Panc1 (cell line): Measurements from ENCODE around the gene CD4. TPM values are rescaled to one million over a fixed set of nuclear protein-coding genes. Genes with fewer than 3 reads are reported as not detected.

ENCODE experiments used
- ATAC-seq: fragments of 200-7000 bp; cut with Tn5 transposase; 2 replicates; pipeline ENCODE4 v1.9.1; 2020; ENCODE audit warnings: mild to moderate bottlenecking, moderate library complexity
- BruUV-seq: library from RNA; stranded (reverse); fragments of 400-500 nt; replicated peaks from 2 replicates; lab custom pipeline; 2021; lab: Mats Ljungman, UMichigan
- CTCF ChIA-PET: fragments of 300-600 bp; sonication (Branson Sonifier 250); formaldehyde crosslinking; loops from one replicate; lab custom pipeline; 2022; ENCODE audit warnings: antibody characterized with exemption; lab: Charles Lee
- POLR2A ChIA-PET: fragments of 300-600 bp; sonication (Branson Sonifier 250); formaldehyde crosslinking; loops from one replicate; lab custom pipeline; 2022; ENCODE audit warnings: antibody characterized with exemption; lab: Charles Lee
- DNase-seq: peaks from one replicate; pipeline ENCODE4 v3.0.0-alpha.2; 2010; ENCODE audit warnings: low read depth, low spot score
- H3K27ac ChIP-seq: 2 replicates; pipeline ENCODE4 v1.5.1; 2011; ENCODE audit warnings: mild to moderate bottlenecking, low read length, inconsistent platforms
- H3K27me3 ChIP-seq: fragments of 200-500 bp; sonication (Bioruptor generic); 2 replicates; pipeline ENCODE4 v1.6.0; 2014; ENCODE audit warnings: low read length, inconsistent platforms; ENCODE audit not compliant: control insufficient read depth, insufficient read depth
- H3K36me3 ChIP-seq: fragments of 200-500 bp; sonication (Bioruptor generic); 2 replicates; pipeline ENCODE4 v1.5.1; 2014; ENCODE audit warnings: inconsistent platforms, mild to moderate bottlenecking, low read length, moderate library complexity; ENCODE audit not compliant: control insufficient read depth, insufficient read depth
- H3K4me1 ChIP-seq: 2 replicates; pipeline ENCODE4 v1.5.1; 2011; ENCODE audit warnings: inconsistent platforms, mild to moderate bottlenecking, low read length, moderate library complexity; ENCODE audit not compliant: control insufficient read depth, insufficient read depth
- H3K4me3 ChIP-seq, 2 experiments: 2 replicates each; pipeline ENCODE4 v1.5.1; 2011 to 2012; ENCODE audit warnings: low read depth in 2 of 2, low read length in 2 of 2, mild to moderate bottlenecking in 2 of 2, inconsistent platforms in 1 of 2, moderate library complexity in 1 of 2
- H3K9me3 ChIP-seq: fragments of 200-500 bp; sonication (Bioruptor generic); 2 replicates; pipeline ENCODE4 v1.5.1; 2014; ENCODE audit warnings: low read depth, mild to moderate bottlenecking, inconsistent platforms, low read length, moderate library complexity; ENCODE audit not compliant: control insufficient read depth, insufficient read depth
- POLR2AphosphoS5 ChIP-seq: IDR thresholded peaks from 2 replicates; pipeline ENCODE4 v1.6.1; 2012; ENCODE audit warnings: mild to moderate bottlenecking, low read depth, low read length, moderate library complexity
- SIN3A ChIP-seq: IDR thresholded peaks from 2 replicates; pipeline ENCODE4 v1.6.1; 2012; ENCODE audit warnings: low read depth, mild to moderate bottlenecking, low read length, moderate library complexity, borderline replicate concordance; ENCODE audit not compliant: insufficient read depth
- TCF7L2 ChIP-seq: IDR thresholded peaks from 2 replicates; pipeline ENCODE4 v1.6.1; 2011; ENCODE audit warnings: mild to moderate bottlenecking, low read depth, low read length, inconsistent platforms
- in situ Hi-C: cut with HindIII; loops from 2 replicates; pipeline ENCODE4 v1.10.0; 2016; ENCODE audit warnings: low sequenced_read_pairs, low pct_unique_long_range_greater_than_20kb
- intact Hi-C: fragments of 100-400 bp; cut with micrococcal nuclease; formaldehyde crosslinking; loops from one replicate; pipeline ENCODE4 v1.10.0; 2022; ENCODE audit not compliant: unreplicated experiment
- total RNA-seq: library from RNA; stranded (reverse); gene quantifications from one replicate; pipeline ENCODE4 v1.2.1, GENCODE V29; 2021; ENCODE audit not compliant: unreplicated experiment
- TF ChIP-seq, protein P1 (sequence below), 2 experiments: IDR thresholded peaks; 2 replicates each; pipeline ENCODE4 v1.6.1; 2011 to 2012; ENCODE audit warnings: low read depth in 2 of 2, control low read depth in 1 of 2, low read length in 1 of 2, mild to moderate bottlenecking in 1 of 2, moderate library complexity in 1 of 2; ENCODE audit not compliant: insufficient read depth in 1 of 2
- TF ChIP-seq, protein P2 (sequence below): fragments of 450-650 bp; IDR thresholded peaks from 2 replicates; pipeline ENCODE4 v1.5.1; 2017; ENCODE audit warnings: mild to moderate bottlenecking

The CD4 gene
- total RNA-seq, 1 experiment from 2014 or later = 0.23 TPM

DNA sequence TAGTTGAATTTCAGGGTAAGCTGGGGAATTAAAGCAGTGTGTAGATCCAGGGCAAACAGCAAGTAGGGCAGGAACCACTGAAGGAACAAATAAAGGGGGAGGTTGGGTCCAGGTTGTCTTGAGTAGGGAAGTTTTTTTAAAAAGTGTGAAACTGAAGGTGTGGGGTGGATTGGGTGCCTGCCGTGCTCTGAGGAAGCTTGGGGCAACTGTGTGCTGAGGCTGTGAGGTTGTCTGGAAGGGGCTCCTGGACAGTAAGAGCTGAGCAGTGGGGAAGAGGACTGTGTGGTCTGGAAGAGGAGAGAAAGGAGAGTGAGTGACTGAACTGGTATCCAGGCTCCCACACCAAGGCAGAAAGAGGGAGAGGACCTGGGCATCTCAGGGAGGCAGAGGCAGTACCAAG is 21.4 kb downstream of the CD4 start:
- no peak for ATAC-seq
- intact Hi-C loops = no loop called here
- Histone ChIP-seq H3K36me3 (no peaks in the 10 kb centered on the region), H3K27ac (no peak overlapping the region), H3K27me3 (no peaks in the 10 kb centered on the region), H3K4me1 (no peaks in the 10 kb centered on the region), H3K9me3 (no peaks in the 10 kb centered on the region), H3K4me3 (no peak overlapping the region)
- POLR2A ChIA-PET = interaction anchor here (0.7 kb wide), 1 partner anchor 205 kb away, joined by 14 read pairs; no protein-coding TSS in a partner anchor
- TF ChIP-seq SIN3A = no peak
- CTCF ChIA-PET = no interaction called here
- in situ Hi-C loops = no loop called here
- no TSS peak for BruUV-seq
- no peak for DNase-seq

DNA sequence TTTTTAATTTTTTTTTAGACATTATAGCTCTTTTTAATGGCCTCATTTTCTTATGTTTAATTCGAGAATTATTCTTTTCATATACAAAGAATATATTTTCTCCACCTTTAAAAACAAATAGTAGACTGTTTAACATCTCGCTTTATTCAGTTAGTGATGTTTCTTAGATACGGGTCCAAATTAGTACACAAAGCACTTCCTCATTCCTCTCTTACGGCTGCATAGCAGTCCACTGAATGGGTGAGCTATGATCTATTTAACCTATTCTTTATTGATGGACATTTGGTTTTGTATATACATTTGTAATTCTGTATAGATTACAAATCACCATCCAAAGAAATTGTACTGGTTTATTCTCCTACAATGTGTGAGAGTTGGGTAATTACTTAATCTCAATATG is 24.0 kb downstream of the CD4 start:
- ChIA-PET POLR2A (interaction anchor here (0.7 kb wide), 1 partner anchor 1401 kb away, joined by 5 read pairs; no protein-coding TSS in a partner anchor), CTCF (interaction anchor here (0.5 kb wide), 1 partner anchor 72 kb away, joined by 3 read pairs; no protein-coding TSS in a partner anchor)
- no TSS peak for BruUV-seq
- ATAC-seq (no peak), DNase-seq (no peak)
- no peaks in the 10 kb centered on the region for H3K27me3 ChIP-seq
- intact Hi-C loops = no loop called here
- TF ChIP-seq POLR2AphosphoS5 (no peak), SIN3A (no peak), TCF7L2 (no peak)
- TF ChIP-seq, protein P1, sequence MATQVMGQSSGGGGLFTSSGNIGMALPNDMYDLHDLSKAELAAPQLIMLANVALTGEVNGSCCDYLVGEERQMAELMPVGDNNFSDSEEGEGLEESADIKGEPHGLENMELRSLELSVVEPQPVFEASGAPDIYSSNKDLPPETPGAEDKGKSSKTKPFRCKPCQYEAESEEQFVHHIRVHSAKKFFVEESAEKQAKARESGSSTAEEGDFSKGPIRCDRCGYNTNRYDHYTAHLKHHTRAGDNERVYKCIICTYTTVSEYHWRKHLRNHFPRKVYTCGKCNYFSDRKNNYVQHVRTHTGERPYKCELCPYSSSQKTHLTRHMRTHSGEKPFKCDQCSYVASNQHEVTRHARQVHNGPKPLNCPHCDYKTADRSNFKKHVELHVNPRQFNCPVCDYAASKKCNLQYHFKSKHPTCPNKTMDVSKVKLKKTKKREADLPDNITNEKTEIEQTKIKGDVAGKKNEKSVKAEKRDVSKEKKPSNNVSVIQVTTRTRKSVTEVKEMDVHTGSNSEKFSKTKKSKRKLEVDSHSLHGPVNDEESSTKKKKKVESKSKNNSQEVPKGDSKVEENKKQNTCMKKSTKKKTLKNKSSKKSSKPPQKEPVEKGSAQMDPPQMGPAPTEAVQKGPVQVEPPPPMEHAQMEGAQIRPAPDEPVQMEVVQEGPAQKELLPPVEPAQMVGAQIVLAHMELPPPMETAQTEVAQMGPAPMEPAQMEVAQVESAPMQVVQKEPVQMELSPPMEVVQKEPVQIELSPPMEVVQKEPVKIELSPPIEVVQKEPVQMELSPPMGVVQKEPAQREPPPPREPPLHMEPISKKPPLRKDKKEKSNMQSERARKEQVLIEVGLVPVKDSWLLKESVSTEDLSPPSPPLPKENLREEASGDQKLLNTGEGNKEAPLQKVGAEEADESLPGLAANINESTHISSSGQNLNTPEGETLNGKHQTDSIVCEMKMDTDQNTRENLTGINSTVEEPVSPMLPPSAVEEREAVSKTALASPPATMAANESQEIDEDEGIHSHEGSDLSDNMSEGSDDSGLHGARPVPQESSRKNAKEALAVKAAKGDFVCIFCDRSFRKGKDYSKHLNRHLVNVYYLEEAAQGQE (IDR thresholded peaks at IDR 0.05; ENCODE audit: insufficient read depth in 1 of 2, low read depth in 2 of 2, low read length in 1 of 2) = no peak
- TF ChIP-seq, protein P2, sequence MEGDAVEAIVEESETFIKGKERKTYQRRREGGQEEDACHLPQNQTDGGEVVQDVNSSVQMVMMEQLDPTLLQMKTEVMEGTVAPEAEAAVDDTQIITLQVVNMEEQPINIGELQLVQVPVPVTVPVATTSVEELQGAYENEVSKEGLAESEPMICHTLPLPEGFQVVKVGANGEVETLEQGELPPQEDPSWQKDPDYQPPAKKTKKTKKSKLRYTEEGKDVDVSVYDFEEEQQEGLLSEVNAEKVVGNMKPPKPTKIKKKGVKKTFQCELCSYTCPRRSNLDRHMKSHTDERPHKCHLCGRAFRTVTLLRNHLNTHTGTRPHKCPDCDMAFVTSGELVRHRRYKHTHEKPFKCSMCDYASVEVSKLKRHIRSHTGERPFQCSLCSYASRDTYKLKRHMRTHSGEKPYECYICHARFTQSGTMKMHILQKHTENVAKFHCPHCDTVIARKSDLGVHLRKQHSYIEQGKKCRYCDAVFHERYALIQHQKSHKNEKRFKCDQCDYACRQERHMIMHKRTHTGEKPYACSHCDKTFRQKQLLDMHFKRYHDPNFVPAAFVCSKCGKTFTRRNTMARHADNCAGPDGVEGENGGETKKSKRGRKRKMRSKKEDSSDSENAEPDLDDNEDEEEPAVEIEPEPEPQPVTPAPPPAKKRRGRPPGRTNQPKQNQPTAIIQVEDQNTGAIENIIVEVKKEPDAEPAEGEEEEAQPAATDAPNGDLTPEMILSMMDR = no peak
- no peaks in the 10 kb centered on the region for H3K36me3 ChIP-seq
- H3K4me1 ChIP-seq = no peaks in the 10 kb centered on the region
- no peak overlapping the region for H3K4me3 ChIP-seq
- H3K9me3 ChIP-seq = no peaks in the 10 kb centered on the region
- in situ Hi-C loops = no loop called here
- H3K27ac ChIP-seq = no peak overlapping the region

DNA sequence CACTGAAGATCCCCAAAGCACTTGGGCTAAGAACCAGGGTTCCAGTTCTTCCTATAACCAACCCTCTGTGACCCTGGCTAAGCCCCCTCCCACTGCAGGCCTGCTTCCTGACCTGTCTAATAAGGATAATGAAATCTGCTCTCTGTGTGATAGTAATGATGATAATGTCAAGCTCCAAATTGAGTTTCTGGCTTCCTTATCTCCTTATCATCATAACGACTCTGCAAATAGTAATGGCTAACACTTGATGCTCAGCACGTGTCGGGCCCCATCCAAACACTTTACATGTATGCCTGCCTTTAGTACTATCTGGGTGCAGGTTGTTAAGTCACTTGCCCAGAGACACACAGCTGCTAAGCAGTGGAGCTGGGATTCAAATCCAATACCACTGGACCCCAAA is 27.3 kb downstream of the CD4 start:
- Histone ChIP-seq H3K36me3 (no peaks in the 10 kb centered on the region), H3K27me3 (no peaks in the 10 kb centered on the region), H3K4me1 (no peaks in the 10 kb centered on the region), H3K27ac (no peak overlapping the region), H3K4me3 (no peak overlapping the region), H3K9me3 (no peaks in the 10 kb centered on the region)
- TF ChIP-seq POLR2AphosphoS5 = no peak
- no peak for TF ChIP-seq TCF7L2
- TF ChIP-seq, protein P2 = no peak
- TF ChIP-seq, protein P1 (IDR thresholded peaks at IDR 0.05; ENCODE audit: insufficient read depth in 1 of 2, low read depth in 2 of 2, low read length in 1 of 2) = no peak
- no peak for TF ChIP-seq SIN3A
- POLR2A ChIA-PET = no interaction called here
- no TSS peak for BruUV-seq
- intact Hi-C loops = no loop called here
- ATAC-seq = no peak
- DNase-seq = no peak
- in situ Hi-C loops = no loop called here
- CTCF ChIA-PET = no interaction called here
